NCI-H2107 treated with DMSO at 0.1 percent for 48 hours (cell line): ENCODE results near the gene ATRX.
A peak's percentile ranks its signal among the peaks of the same experiment; 100 is the strongest.
"Not testable (repeated sequence)": the region's sequence is repeated elsewhere in the genome, so short reads cannot be mapped to it uniquely, and the experiment has no call there.

Experiments
- DNase-seq: peaks from one replicate; lab custom pipeline; 2025; ENCODE audit not compliant: unreplicated experiment; lab: John Stamatoyannopoulos, UW

Gene ATRX, protein sequence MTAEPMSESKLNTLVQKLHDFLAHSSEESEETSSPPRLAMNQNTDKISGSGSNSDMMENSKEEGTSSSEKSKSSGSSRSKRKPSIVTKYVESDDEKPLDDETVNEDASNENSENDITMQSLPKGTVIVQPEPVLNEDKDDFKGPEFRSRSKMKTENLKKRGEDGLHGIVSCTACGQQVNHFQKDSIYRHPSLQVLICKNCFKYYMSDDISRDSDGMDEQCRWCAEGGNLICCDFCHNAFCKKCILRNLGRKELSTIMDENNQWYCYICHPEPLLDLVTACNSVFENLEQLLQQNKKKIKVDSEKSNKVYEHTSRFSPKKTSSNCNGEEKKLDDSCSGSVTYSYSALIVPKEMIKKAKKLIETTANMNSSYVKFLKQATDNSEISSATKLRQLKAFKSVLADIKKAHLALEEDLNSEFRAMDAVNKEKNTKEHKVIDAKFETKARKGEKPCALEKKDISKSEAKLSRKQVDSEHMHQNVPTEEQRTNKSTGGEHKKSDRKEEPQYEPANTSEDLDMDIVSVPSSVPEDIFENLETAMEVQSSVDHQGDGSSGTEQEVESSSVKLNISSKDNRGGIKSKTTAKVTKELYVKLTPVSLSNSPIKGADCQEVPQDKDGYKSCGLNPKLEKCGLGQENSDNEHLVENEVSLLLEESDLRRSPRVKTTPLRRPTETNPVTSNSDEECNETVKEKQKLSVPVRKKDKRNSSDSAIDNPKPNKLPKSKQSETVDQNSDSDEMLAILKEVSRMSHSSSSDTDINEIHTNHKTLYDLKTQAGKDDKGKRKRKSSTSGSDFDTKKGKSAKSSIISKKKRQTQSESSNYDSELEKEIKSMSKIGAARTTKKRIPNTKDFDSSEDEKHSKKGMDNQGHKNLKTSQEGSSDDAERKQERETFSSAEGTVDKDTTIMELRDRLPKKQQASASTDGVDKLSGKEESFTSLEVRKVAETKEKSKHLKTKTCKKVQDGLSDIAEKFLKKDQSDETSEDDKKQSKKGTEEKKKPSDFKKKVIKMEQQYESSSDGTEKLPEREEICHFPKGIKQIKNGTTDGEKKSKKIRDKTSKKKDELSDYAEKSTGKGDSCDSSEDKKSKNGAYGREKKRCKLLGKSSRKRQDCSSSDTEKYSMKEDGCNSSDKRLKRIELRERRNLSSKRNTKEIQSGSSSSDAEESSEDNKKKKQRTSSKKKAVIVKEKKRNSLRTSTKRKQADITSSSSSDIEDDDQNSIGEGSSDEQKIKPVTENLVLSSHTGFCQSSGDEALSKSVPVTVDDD (N-terminal part only)

DNA sequence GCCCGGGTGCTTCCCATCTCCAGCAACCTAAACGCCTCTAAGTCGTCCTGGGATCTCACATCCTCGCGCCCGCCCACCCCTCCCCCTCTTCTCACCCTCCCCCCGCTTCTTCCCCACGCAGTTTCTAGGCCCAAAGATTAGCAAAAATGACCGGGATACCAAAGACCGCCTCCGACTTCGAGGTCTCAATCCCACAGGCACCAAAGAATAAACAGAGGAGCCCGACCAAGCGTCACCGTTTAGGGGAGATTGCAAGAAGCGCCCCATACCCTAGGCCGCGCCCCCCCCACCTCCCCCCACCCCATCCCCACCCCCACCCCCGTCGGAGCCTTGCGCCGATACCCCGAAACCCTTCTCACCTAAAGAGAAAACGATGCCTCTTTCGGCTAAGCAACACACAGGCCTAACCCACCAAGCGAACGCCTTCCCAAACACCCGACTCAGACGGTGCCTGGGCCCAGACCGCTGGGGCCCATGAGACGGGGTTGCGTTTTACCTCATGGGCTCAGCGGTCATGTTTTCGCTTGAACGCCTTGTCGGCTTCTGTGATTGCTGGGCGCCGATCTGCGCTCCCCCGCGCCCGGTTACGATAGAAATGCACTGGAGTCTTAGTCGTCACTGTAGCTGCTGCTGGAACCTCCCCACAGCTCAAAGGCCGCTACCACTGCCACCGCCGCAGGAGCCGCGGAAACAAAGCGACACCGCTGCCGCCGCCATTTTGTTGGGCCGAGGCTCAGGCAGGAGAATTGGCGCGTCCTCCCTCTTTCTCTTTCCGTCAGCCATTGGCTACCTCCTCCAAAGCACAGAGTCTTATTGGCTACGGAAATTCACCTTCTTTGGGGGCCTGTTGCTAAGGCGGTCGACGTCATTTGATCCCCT, at the start of gene ATRX:
ATRX (minus strand) TSS at position 731 of the 879 bp plus-strand sequence; CDS start at position 516, 215 bp downstream.
- DNase-seq: peak; percentile 89

- not testable (repeated sequence) for DNase-seq
Observed at GRCh38 chrX:77831544-77831943, 45.5 kb upstream of the ATRX start.

DNA sequence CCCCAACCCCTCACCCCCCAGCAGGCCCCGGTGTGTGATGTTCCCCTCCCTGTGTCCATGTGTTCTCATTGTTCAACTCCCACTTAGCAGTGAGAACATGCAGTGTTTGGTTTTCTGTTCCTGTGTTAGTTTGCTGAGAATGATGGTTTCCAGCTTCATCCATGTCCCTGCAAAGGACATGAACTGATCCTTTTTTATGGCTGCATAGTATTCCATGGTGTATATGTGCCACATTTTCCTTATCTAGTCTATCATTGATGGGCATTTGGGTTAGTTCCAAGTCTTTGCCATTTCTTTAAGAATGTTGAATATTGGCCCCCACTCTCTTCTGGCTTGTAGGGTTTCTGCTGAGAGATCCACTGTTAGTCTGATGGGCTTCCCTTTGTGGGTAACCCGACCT, 36.0 kb upstream of the ATRX start:
- DNase-seq: not testable (repeated sequence)

DNA sequence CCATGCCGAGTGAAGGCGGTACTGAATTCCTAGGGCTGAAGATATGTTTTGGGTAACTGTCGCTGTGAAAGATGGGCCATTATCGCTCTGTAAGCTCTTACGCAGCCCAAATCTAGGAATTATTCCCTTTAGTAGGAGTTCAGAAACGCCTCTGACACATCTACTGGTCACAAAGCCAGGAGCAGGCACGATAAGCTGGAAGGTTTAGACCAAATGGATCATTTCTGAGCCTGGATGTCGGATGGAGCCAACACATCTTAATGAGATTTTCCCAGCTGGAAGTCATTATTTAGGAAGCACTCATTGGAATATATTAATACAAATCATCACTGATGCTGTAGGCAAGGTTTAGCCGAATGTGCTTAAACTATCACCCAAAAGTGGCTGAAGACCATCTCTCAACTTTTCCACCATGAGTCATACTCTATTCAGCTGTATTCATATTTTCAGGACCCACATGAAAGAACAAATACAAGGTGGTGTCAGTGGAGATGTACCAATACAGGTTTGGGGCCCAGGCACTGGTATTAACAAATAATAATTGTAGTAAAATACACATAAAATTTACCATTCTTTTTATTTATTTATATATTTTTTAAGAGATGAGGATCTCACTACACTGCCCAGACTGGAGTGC, 34.2 kb upstream of the ATRX start:
- no peak for DNase-seq

DNA sequence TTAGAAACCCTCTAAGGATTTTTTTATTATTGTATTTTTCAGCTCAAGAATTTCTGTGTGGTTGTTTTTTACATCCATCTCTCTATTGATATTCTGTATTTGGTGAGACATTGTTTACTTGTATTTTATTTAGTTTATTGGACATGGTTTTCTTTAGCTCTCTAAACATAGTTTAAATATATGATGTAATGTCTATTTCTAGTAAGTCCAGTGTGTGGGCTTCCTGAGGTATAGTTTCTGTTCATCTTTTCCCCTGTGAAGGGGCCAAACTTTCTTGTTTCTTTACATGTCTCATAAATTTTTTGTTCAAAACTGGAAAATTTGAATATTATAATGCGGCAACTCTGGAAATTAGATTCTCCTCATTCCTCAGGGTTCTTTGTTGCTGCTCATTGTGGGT, 28.2 kb upstream of the ATRX start:
- DNase-seq: no peak

GRCh38 chrX:77802201-77802600, 16.2 kb upstream of the ATRX start:
- no peak for DNase-seq

GRCh38 chrX:77795124-77795523, 9.1 kb upstream of the ATRX start:
- no peak for DNase-seq

DNA sequence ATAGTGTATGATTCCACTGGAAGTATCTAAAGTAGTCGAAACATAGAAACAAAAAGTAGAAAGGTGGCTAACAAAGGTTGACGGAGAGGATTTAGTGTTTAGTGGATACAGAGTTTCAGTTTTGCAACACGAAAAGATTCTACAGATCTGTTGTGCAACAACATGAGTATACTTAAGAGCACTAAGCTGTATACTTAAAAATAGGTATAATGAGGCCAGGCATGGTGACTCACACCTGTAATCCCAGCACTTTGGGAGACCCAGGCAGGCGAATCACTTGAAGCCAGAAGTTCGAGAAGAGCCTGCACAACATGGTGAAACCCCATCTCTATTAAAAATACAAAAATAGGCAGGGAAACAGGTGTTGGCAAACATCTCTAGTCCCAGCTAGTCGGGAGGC, 7.9 kb upstream of the ATRX start:
- DNase-seq: no peak

GRCh38 chrX:77788050-77788449, 2.0 kb upstream of the ATRX start:
- no peak for DNase-seq

- DNase-seq: no peak
Observed at GRCh38 chrX:77786365-77786680, 307 bp upstream of the ATRX start.

DNA sequence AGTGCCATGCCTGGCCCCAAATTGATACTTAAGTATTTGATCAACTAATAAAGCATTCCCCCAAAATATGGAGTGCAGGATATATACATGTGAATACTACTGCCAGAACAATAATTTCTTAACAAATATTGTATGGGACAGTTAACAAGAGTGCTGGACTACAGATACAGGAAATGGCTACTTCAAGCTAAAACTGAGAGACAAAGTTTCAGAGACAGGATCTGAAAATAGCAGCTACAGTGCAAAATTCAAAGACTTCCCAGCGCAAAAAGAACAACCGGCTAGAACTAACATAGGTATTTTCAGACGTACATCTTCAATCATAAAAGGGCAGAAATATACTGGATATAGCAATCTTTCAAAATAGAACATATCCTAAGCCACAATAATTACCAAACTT, 6.3 kb downstream of the ATRX start:
- no peak for DNase-seq

DNA sequence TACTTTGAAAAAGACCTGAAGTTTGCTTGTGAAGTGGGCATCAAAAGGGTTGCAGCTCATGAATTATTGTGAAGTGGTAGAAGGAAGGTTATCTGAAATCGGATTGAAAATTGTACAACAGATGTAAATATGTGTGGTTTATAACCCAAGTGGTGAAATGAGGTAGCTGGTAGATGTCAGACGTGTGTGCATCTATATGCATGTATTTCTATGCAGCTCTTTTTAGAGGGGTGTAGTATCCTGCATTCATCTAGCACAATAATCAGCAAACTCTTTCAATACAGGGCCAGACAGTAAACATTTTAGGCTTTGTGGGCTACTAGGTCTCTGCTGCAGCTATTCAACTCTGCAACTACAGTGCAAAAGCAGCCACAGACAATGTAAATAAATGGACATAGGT, 9.4 kb downstream of the ATRX start:
- no peak for DNase-seq

DNA sequence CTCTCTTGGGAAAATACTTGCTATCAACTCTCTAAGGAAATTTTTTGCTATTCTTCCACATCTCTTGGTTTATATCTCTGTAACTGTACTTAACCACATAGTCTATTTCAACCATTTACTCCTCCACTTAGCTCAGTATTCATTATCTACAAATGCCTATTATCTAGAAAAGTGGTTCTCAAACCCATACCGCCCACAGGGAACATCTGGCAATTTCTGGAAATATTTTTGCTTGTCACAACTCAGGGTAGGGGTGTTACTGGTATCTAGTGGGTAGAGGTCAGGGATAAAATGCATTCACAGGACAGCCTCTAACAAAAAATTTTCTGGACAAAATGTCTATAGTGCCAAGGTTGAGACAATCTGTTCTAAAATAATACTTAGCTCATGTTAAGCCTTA, 14.4 kb downstream of the ATRX start:
- DNase-seq: no peak

DNA sequence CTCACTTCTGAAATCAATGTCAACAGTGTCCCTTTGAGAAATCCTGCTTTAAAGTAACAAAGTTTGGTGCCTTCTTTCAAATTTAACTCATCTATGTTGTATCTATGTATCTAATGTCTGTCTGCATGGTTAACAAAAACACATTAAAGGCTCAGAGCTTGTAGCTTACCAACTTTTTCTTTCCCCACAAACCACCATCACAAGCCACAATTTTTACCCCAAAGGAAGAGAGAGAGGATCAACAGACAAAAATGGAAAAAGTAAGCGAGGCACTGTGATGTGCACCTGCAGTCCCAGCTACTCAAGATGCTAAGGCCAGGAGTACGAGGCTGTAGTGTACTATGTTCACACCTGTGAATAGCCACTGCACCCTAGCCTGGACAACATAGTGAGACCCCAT, 17.2 kb downstream of the ATRX start:
- DNase-seq: no peak

- DNase-seq: not testable (repeated sequence)
Observed at GRCh38 chrX:77766212-77766611, 19.8 kb downstream of the ATRX start.

DNA sequence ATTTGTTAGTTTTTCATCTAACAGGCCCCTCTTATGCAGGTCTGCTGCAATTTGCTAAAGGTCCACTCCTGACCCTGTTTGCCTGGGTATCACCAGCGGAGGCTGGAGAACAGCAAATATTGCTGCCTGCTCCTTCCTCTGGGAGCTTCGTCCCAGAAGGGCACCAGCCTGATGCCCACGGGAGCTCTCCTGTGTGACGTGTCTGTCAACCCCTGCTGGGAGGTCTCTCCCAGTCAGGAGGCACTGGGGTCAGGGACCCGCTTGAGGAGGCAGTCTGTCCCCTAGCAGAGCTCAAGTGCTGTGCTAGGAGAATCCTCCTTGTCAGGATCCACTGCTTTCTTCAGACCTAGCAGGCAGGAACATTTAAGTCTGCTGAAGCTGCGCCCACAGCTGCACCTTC, 30.5 kb downstream of the ATRX start:
- DNase-seq: no peak

DNA sequence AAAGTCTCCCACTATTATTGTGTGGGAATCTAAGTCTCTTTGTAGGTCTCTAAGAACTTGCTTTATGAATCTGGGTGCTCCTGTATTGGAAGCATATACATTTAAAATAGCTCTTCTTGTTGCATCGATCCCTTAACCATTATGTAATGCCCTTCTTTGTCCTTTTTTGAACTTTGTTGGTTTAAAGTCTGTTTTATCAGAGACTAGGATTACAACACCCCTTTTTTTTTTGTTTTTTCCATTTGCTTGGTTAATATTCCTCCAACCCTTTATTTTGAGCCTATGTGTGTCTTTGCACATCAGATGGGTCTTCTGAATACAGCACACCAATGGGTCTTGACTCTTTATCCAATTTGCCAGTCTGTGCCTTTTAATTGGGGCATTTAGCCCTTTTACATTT, 32.1 kb downstream of the ATRX start:
- not testable (repeated sequence) for DNase-seq

DNA sequence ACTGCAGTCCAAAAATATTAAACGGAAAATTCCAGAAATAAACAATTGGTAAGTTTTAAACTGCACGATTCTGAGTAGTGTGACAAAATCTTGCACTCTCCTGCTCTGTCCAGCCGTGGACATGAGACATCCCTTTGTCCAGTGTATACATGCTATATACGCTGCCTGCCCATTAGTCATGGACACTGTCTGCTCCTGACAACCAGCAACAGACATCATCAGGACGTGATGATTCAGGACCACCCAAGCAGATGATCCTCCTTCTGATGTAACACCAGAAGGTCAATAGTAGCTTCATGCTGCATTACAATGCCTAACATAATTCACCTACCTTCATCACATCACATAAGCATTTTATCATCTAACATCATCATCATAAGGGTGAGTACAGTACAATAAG, 36.3 kb downstream of the ATRX start:
- DNase-seq: no peak

DNA sequence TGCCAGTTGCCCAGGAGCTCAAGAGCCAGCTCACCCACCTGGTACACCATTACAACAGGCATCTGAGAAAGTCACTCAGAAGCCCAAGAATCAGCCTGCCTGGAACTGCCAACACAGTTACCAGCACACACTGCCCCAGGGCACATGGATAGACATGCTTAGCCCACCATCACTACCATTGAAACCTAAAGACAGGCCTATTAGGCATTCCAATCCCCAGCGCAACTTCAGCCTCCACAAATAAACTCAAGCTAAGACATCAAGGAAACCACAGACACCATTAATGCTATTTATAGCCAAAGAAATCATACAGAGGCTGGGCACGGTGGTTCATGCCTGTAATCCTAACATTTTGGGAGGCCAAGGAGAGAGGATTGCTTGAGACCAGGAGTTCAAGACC, 42.3 kb downstream of the ATRX start:
- no peak for DNase-seq
